GM23248 (cell line): ENCODE results near the gene HECTD2.

Source experiments
- EZH2 ChIP-seq: fragments of 200-600 bp; sonication (generic); IDR thresholded peaks from 2 replicates; pipeline ENCODE4 v1.6.1; 2018; ENCODE audit warnings: antibody characterized with exemption, mild to moderate bottlenecking; ENCODE audit not compliant: insufficient read depth, poor library complexity, severe bottlenecking
- EZH2phosphoT487 ChIP-seq: fragments of 200-600 bp; sonication (generic); IDR thresholded peaks from 2 replicates; pipeline ENCODE4 v1.6.1; 2018; ENCODE audit warnings: antibody characterized with exemption, moderate library complexity, mild to moderate bottlenecking, low read depth; ENCODE audit not compliant: insufficient read depth

DNA sequence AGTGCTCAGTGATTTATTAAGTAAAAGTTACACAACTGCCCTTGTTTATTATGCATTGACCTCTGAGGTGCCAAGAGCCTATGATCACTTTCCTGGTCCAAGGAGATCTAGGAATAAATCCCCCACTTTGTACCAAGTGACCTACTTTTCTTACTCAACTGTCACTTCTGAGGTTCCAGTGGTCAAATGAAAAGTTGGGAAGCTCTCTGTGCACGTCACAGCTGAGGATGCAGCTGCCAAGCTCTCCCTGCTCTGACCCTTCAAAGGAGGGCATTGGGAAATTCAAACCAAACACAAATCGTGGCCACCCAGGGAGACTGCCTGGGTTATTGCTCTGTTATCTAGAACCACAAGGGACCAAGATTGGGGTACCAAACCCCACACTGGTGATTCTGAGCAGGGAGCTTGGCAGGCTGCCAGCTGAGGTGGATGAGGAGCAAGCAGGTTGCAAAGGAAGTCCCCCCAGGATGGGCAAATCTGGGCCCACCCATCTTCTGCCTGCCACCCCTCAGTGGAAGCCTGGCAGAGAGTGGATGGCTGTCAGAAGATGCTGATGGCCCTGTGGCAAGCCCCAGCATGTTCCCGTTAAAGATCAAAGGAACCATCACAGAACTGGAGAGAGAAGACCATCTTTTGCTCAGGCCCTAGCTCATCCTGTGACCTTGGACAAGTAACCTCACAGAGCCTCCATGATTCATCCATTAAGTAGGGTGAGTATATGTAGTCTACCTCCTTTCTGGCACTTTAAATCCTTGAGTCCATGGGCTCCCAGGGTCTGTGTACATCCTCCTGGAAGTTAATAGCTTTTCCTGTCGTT, 116.0 kb downstream of the HECTD2 start:
- TF ChIP-seq EZH2 (no peak), EZH2phosphoT487 (no peak)
